PC-9 (cell line): Measurements from ENCODE around the gene RABL6. TPM values are rescaled to one million over a fixed set of nuclear protein-coding genes. Genes with fewer than 3 reads are reported as not detected.

Experiments
- BruUV-seq: library from RNA; stranded (reverse); fragments of 400-500 nt; replicated peaks from 2 replicates; lab custom pipeline; 2021; lab: Mats Ljungman, UMichigan
- CTCF ChIA-PET: fragments of 300-600 bp; sonication (Branson Sonifier 250); formaldehyde crosslinking; loops from one replicate; lab custom pipeline; 2022; ENCODE audit warnings: antibody characterized with exemption; lab: Charles Lee
- POLR2A ChIA-PET: fragments of 300-600 bp; sonication (Branson Sonifier 250); formaldehyde crosslinking; loops from one replicate; lab custom pipeline; 2022; ENCODE audit warnings: antibody characterized with exemption; ENCODE audit not compliant: unreplicated experiment; lab: Charles Lee
- DNase-seq, 2 experiments: peaks; one replicate each; pipeline versions ENCODE4 v3.0.0 to v3.0.0-alpha.2; 2015 to 2022; ENCODE audit warnings: mixed read lengths in 1 of 2
- H2AFZ ChIP-seq: fragments of 200-600 bp; sonication (generic); 2 replicates; pipeline ENCODE4 v1.8.1; 2017; ENCODE audit warnings: antibody characterized with exemption
- H3F3A ChIP-seq: fragments of 200-600 bp; sonication (generic); 2 replicates; pipeline ENCODE4 v1.8.1; 2017; ENCODE audit warnings: antibody characterized with exemption, mild to moderate bottlenecking, low read depth; ENCODE audit not compliant: insufficient read depth
- H3K27ac ChIP-seq: fragments of 200-600 bp; sonication (generic); 2 replicates; pipeline ENCODE4 v1.6.1; 2016; ENCODE audit warnings: mixed run types
- H3K27me3 ChIP-seq: fragments of 200-600 bp; sonication (generic); 2 replicates; pipeline ENCODE4 v1.6.1; 2016; ENCODE audit warnings: low read depth, mixed run types; ENCODE audit not compliant: insufficient read depth
- H3K36me3 ChIP-seq: fragments of 200-600 bp; sonication (generic); 2 replicates; pipeline ENCODE4 v1.6.1; 2016; ENCODE audit warnings: low read depth, mixed run types
- H3K4me1 ChIP-seq: fragments of 200-600 bp; sonication (generic); replicated peaks from 2 replicates; pipeline ENCODE4 v1.6.1; 2016; ENCODE audit warnings: mixed run types; ENCODE audit not compliant: insufficient read depth
- H3K4me2 ChIP-seq: fragments of 200-600 bp; sonication (generic); 2 replicates; pipeline ENCODE4 v1.6.1; 2017; ENCODE audit warnings: mixed run types
- H3K4me3 ChIP-seq: fragments of 200-600 bp; sonication (generic); 2 replicates; pipeline ENCODE4 v1.6.1; 2016; ENCODE audit warnings: mixed run types
- H3K79me2 ChIP-seq: fragments of 200-600 bp; sonication (generic); 2 replicates; pipeline ENCODE4 v1.6.1; 2017; ENCODE audit warnings: low read depth, mixed run types
- H3K9me2 ChIP-seq: fragments of 200-600 bp; sonication (generic); 2 replicates; pipeline ENCODE4 v1.8.1; 2017; ENCODE audit warnings: mild to moderate bottlenecking; ENCODE audit not compliant: insufficient read depth
- H3K9me3 ChIP-seq: fragments of 200-600 bp; sonication (generic); 2 replicates; pipeline ENCODE4 v1.8.1; 2016; ENCODE audit warnings: low read depth; ENCODE audit not compliant: insufficient read depth
- H4K20me1 ChIP-seq: fragments of 200-600 bp; sonication (generic); 2 replicates; pipeline ENCODE4 v1.8.1; 2017; ENCODE audit not compliant: insufficient read depth
- CTCF ChIP-seq: fragments of 200-600 bp; sonication (generic); conservative IDR thresholded peaks from 2 replicates; pipeline ENCODE4 v1.6.1; 2017; ENCODE audit warnings: mixed run types, antibody characterized with exemption, mild to moderate bottlenecking, moderate library complexity
- EZH2 ChIP-seq: fragments of 200-600 bp; sonication (generic); IDR thresholded peaks from 2 replicates; pipeline ENCODE4 v1.8.0; 2017; ENCODE audit warnings: antibody characterized with exemption, low read depth
- intact Hi-C: fragments of 100-400 bp; cut with micrococcal nuclease; formaldehyde crosslinking; loops from one replicate; pipeline ENCODE4 v1.10.0; 2022; ENCODE audit not compliant: unreplicated experiment
- total RNA-seq: library from RNA; stranded (reverse); gene quantifications from 2 replicates; pipeline ENCODE4 v1.2.3, GENCODE V29; 2021

The RABL6 gene
- total RNA-seq, 1 experiment from 2014 or later: 116 TPM

- H3K27ac ChIP-seq: no peak overlapping the region
- H3K9me3 ChIP-seq: no peaks in the 10 kb centered on the region
- H4K20me1 ChIP-seq: 0 out of 2 replicates have a peak, but pooled peaks cover 6% of the 10 kb centered on the region
- CTCF ChIA-PET: no interaction called here
- peak in 1 of 2 experiments; percentile 20 for DNase-seq
- no peaks in the 10 kb centered on the region for H3K36me3 ChIP-seq
- H3K4me3 ChIP-seq: no peak overlapping the region
- no peak for TF ChIP-seq EZH2
- TF ChIP-seq CTCF: no peak
- no peaks in the 10 kb centered on the region for H3K9me2 ChIP-seq
- peaks cover 9% of the 10 kb centered on the region; the same call in 1 of the 2 replicates for H3F3A ChIP-seq
- H2AFZ ChIP-seq: no peak overlapping the region
- no peaks in the 10 kb centered on the region for H3K79me2 ChIP-seq
- POLR2A ChIA-PET: no interaction called here
- no peaks in the 10 kb centered on the region for H3K4me1 ChIP-seq
- no peak overlapping the region for H3K4me2 ChIP-seq
- TSS peak; percentile 7 for BruUV-seq
- no peaks in the 10 kb centered on the region for H3K27me3 ChIP-seq
- intact Hi-C loops: no loop called here
Observed at GRCh38 chr9:136829412-136829811, 21.7 kb downstream of the RABL6 start.

GRCh38 chr9:136829981-136830885 is 22.5 kb downstream of the RABL6 start:
- CTCF ChIA-PET: no interaction called here
- Histone ChIP-seq H3K27ac (no peak overlapping the region), H3K27me3 (no peaks in the 10 kb centered on the region), H4K20me1 (no peaks in the 10 kb centered on the region), H3K4me3 (no peak overlapping the region), H3K9me3 (no peaks in the 10 kb centered on the region), H3K79me2 (no peaks in the 10 kb centered on the region), H3F3A (peaks cover 13% of the 10 kb centered on the region; the same call in 1 of the 2 replicates), H3K36me3 (no peaks in the 10 kb centered on the region), H2AFZ (no peak overlapping the region), H3K4me1 (no peaks in the 10 kb centered on the region), H3K4me2 (no peak overlapping the region), H3K9me2 (no peaks in the 10 kb centered on the region)
- BruUV-seq: no TSS peak
- intact Hi-C loops: no loop called here
- peak in 1 of 2 experiments; percentile 29 for DNase-seq
- POLR2A ChIA-PET: no interaction called here
- TF ChIP-seq CTCF: no peak
- TF ChIP-seq EZH2: no peak

- no TSS peak for BruUV-seq
- no peaks in the 10 kb centered on the region for H3K4me1 ChIP-seq
- CTCF ChIA-PET: interaction anchor here (0.6 kb wide), 1 partner anchor 12 kb away, joined by 15 read pairs; no protein-coding TSS in a partner anchor
- H3K9me3 ChIP-seq: no peaks in the 10 kb centered on the region
- no peaks in the 10 kb centered on the region for H3K27me3 ChIP-seq
- POLR2A ChIA-PET: no interaction called here
- TF ChIP-seq EZH2 (no peak), CTCF (no peak)
- no peaks in the 10 kb centered on the region for H3K9me2 ChIP-seq
- no peaks in the 10 kb centered on the region for H3K36me3 ChIP-seq
- no peak overlapping the region for H3K4me2 ChIP-seq
- no peak overlapping the region for H3K4me3 ChIP-seq
- no peak overlapping the region for H2AFZ ChIP-seq
- peak in 1 of 2 experiments; percentile 21 for DNase-seq
- intact Hi-C loops: no loop called here
- H3K27ac ChIP-seq: no peak overlapping the region
- peaks cover 13% of the 10 kb centered on the region; the same call in 1 of the 2 replicates for H3F3A ChIP-seq
- H4K20me1 ChIP-seq: no peaks in the 10 kb centered on the region; the same call in 1 of the 2 replicates
- no peaks in the 10 kb centered on the region for H3K79me2 ChIP-seq
Observed at GRCh38 chr9:136831002-136831719, 23.4 kb downstream of the RABL6 start.
